ENCODE measurements around the gene TTLL5. TPM values are rescaled to one million over a fixed set of nuclear protein-coding genes. Genes with fewer than 3 reads are reported as not detected.
A peak's percentile ranks its signal among the peaks of the same experiment; 100 is the strongest.

Gene TTLL5
- total and polyA plus RNA-seq, 2 of the 4 experiments (the other 2 are of a cell fraction) = 11.9 to 16.7 TPM

DNA sequence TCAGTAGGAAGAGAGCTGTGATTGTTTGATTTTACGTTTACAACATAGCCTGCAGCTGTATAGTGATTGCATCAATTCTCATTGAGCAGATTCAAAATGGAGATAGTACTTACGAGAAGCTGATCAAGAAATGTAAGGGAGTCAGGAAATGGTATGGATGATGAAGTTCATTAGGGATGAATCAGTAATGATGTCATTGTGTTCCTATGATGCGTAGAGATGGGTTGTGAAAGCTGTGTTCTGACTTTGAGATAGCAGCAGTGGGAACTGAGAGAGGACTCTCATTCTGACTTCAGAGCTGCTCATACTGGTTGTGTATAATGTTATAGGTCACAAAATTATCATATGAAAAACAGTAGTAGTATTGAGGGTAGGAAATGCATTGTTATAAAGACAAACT, 44.0 kb downstream of the TTLL5 start:
- H2AFZ ChIP-seq (replicated peaks; ENCODE audit: low read length, poor library complexity) = no peak overlapping the region
- no peak overlapping the region for H4K8ac ChIP-seq (ENCODE audit: low read depth in 2 of 2, low read length in 2 of 2)
- TF ChIP-seq, protein P1, sequence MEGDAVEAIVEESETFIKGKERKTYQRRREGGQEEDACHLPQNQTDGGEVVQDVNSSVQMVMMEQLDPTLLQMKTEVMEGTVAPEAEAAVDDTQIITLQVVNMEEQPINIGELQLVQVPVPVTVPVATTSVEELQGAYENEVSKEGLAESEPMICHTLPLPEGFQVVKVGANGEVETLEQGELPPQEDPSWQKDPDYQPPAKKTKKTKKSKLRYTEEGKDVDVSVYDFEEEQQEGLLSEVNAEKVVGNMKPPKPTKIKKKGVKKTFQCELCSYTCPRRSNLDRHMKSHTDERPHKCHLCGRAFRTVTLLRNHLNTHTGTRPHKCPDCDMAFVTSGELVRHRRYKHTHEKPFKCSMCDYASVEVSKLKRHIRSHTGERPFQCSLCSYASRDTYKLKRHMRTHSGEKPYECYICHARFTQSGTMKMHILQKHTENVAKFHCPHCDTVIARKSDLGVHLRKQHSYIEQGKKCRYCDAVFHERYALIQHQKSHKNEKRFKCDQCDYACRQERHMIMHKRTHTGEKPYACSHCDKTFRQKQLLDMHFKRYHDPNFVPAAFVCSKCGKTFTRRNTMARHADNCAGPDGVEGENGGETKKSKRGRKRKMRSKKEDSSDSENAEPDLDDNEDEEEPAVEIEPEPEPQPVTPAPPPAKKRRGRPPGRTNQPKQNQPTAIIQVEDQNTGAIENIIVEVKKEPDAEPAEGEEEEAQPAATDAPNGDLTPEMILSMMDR (conservative IDR thresholded peaks at IDR 0.05; ENCODE audit: low read depth, low read length) = no peak
- TF ChIP-seq MAFK (IDR thresholded peaks at IDR 0.05; ENCODE audit: low read depth, low read length) = no peak
- no peak for TF ChIP-seq CHD1 (IDR thresholded peaks at IDR 0.05; ENCODE audit: low read depth, low read length)
- no peak for TF ChIP-seq SMC3 (IDR thresholded peaks at IDR 0.05; ENCODE audit: low read depth, low read length)
- TF ChIP-seq NFE2L2 (IDR thresholded peaks at IDR 0.05; ENCODE audit: low read depth, low read length) = no peak
- TF ChIP-seq RFX5 (IDR thresholded peaks at IDR 0.05; ENCODE audit: low read depth, low read length) = no peak
- TF ChIP-seq, protein P2, sequence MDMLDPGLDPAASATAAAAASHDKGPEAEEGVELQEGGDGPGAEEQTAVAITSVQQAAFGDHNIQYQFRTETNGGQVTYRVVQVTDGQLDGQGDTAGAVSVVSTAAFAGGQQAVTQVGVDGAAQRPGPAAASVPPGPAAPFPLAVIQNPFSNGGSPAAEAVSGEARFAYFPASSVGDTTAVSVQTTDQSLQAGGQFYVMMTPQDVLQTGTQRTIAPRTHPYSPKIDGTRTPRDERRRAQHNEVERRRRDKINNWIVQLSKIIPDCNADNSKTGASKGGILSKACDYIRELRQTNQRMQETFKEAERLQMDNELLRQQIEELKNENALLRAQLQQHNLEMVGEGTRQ (IDR thresholded peaks at IDR 0.05; ENCODE audit: low read depth, low read length) = no peak
- TF ChIP-seq MXI1 (IDR thresholded peaks at IDR 0.05; ENCODE audit: borderline replicate concordance, low read depth, low read length) = no peak
- no peak for ATAC-seq (ENCODE audit: low read depth)
- H3K18ac ChIP-seq (ENCODE audit: low read depth, low read length) = no peak overlapping the region
- no peaks in the 10 kb centered on the region for H3K9me3 ChIP-seq (ENCODE audit: control insufficient read depth, insufficient read depth, low read length)
- H3K9ac ChIP-seq (ENCODE audit: low read depth, low read length) = no peak overlapping the region
- no peak overlapping the region for H3K4me2 ChIP-seq (ENCODE audit: low read depth, low read length)
- H4K5ac ChIP-seq (ENCODE audit: low read depth, low read length) = no peak overlapping the region
- no peak overlapping the region for H2BK15ac ChIP-seq (ENCODE audit: low read depth, low read length)
- H3K56ac ChIP-seq (ENCODE audit: extremely low read depth, insufficient read depth, low read length) = no peak overlapping the region
- no peaks in the 10 kb centered on the region for H3K27me3 ChIP-seq (ENCODE audit: control insufficient read depth, insufficient read depth, low read length)
- no peaks in the 10 kb centered on the region for H4K20me1 ChIP-seq (ENCODE audit: insufficient read depth, low read length)
- in situ Hi-C loops (cut with MboI; ENCODE audit: low sequenced_read_pairs) = loop anchor here (25.0 kb wide), 2 partner anchors 657 to 932 kb away; no protein-coding TSS in a partner anchor
- no TSS peak for BruUV-seq (replicated peaks)
- no peak overlapping the region for H2BK20ac ChIP-seq (ENCODE audit: low read depth, low read length)
- peaks cover 6% of the 10 kb centered on the region for H3K36me3 ChIP-seq (ENCODE audit: control insufficient read depth, insufficient read depth, low read length)
- H4K91ac ChIP-seq (ENCODE audit: insufficient read depth, low read depth, low read length) = no peak overlapping the region
- H2BK120ac ChIP-seq (ENCODE audit: low read depth, low read length) = no peak overlapping the region
- H3K4me1 ChIP-seq (ENCODE audit: control insufficient read depth, insufficient read depth, low read length) = peaks cover 2% of the 10 kb centered on the region; the same call in 1 of the 2 replicates
- ChIA-PET POLR2A (ENCODE audit: unreplicated experiment) (no interaction called here), CTCF (interaction anchor here (0.6 to 1.0 kb wide), 3 partner anchors 33 to 202 kb away, joined by 3 to 9 read pairs (median 3); no protein-coding TSS in a partner anchor)
- dilution Hi-C loops (cut with HindIII; ENCODE audit: low sequenced_read_pairs, unreplicated experiment) = no loop called here
- no peaks in the 10 kb centered on the region for H3K9me1 ChIP-seq (ENCODE audit: insufficient read depth, low read length)
- H2AK9ac ChIP-seq (replicated peaks; ENCODE audit: low read depth, low read length, poor library complexity) = no peak overlapping the region
- peak; percentile 46 for DNase-seq
- no peak overlapping the region for H3K4me3 ChIP-seq (ENCODE audit: insufficient read depth, low read depth, low read length)
- H3K79me1 ChIP-seq (ENCODE audit: low read depth in 1 of 2, low read length in 2 of 2) = no peaks in the 10 kb centered on the region
- no peak overlapping the region for H2AK5ac ChIP-seq (ENCODE audit: low read depth, low read length)
- intact Hi-C loops (cut with micrococcal nuclease) = no loop called here
- 85% methylated on average over 2 of the region's 3 CpGs; no CpG with 5 or more reads in 1 of the 2 experiments for WGBS, 2 experiments (ENCODE audit: extremely low coverage in 2 of 2, insufficient read length in 1 of 2)
- H3K23ac ChIP-seq (ENCODE audit: low read depth, low read length) = no peak overlapping the region
- H2BK5ac ChIP-seq (ENCODE audit: low read depth, low read length, poor library complexity, severe bottlenecking) = no peak overlapping the region
- H3K4ac ChIP-seq (ENCODE audit: low read depth, low read length) = no peak overlapping the region
- no peak overlapping the region for H3K14ac ChIP-seq (replicated peaks; ENCODE audit: low read depth, low read length)
- H3K27ac ChIP-seq (ENCODE audit: insufficient read depth, low read length) = no peak overlapping the region
